CD4-positive, CD25-positive, alpha-beta regulatory T cell (primary cell): ENCODE measurements around the gene SHISAL2B. TPM values are rescaled to one million over a fixed set of nuclear protein-coding genes. Genes with fewer than 3 reads are reported as not detected.

Experiments used
- ATAC-seq, 2 donors: fragments of 150-1000 bp; cut with Tn5 transposase; one replicate each; pipeline ENCODE4 v1.10.0; 2021; ENCODE audit warnings: low read depth in 2 of 2, moderate number of reproducible peaks in 2 of 2, moderate library complexity in 1 of 2
- DNase-seq, 3 donors: peaks; one replicate each; pipeline versions ENCODE4 v3.0.0 to v3.0.0-alpha.2; 2012 to 2022; ENCODE audit warnings: mixed read lengths in 1 of 3
- H3K27ac ChIP-seq: one replicate; pipeline ENCODE4 v1.7.0; 2013; ENCODE audit warnings: mild to moderate bottlenecking, low read length; ENCODE audit not compliant: insufficient read depth, poor library complexity, severe bottlenecking
- H3K27me3 ChIP-seq: one replicate; pipeline ENCODE4 v1.7.0; 2013; ENCODE audit warnings: low read length; ENCODE audit not compliant: control insufficient read depth, insufficient read depth
- H3K36me3 ChIP-seq: one replicate; pipeline ENCODE4 v1.7.0; 2013; ENCODE audit warnings: mild to moderate bottlenecking, low read length, moderate library complexity; ENCODE audit not compliant: control insufficient read depth, insufficient read depth
- H3K4me1 ChIP-seq: 2 replicates; pipeline ENCODE4 v1.7.0; 2013; ENCODE audit warnings: mild to moderate bottlenecking, low read length; ENCODE audit not compliant: insufficient read depth, control insufficient read depth, poor library complexity, severe bottlenecking
- H3K4me3 ChIP-seq: one replicate; pipeline ENCODE4 v1.7.0; 2013; ENCODE audit warnings: low read depth, mild to moderate bottlenecking, low read length, moderate library complexity
- H3K9me3 ChIP-seq, 2 experiments: 1 replicate in 1 of 2; 2 replicates in 1 of 2; pipeline ENCODE4 v1.7.0; 2013; ENCODE audit warnings: low read length in 2 of 2, mild to moderate bottlenecking in 1 of 2, moderate library complexity in 1 of 2; ENCODE audit not compliant: control insufficient read depth in 2 of 2
- H3K27ac Mint-ChIP-seq, 3 donors: one replicate each; pipeline ENCODE4 v1.8.0; 2020 to 2022; ENCODE audit warnings: mild to moderate bottlenecking in 3 of 3, mixed read lengths in 3 of 3, moderate library complexity in 2 of 3
- H3K27me3 Mint-ChIP-seq: one replicate; pipeline ENCODE4 v1.8.0; 2022; ENCODE audit warnings: mild to moderate bottlenecking, mixed read lengths
- H3K36me3 Mint-ChIP-seq: one replicate; pipeline ENCODE4 v1.8.0; 2020; ENCODE audit warnings: mixed read lengths
- H3K4me1 Mint-ChIP-seq, 4 donors: one replicate each; pipeline ENCODE4 v1.8.0; 2020 to 2022; ENCODE audit warnings: mixed read lengths in 4 of 4, mild to moderate bottlenecking in 1 of 4
- H3K4me3 Mint-ChIP-seq, 4 donors: one replicate each; pipeline ENCODE4 v1.8.0; 2020 to 2022; ENCODE audit warnings: mild to moderate bottlenecking in 4 of 4, mixed read lengths in 4 of 4, moderate library complexity in 3 of 4
- H3K9me3 Mint-ChIP-seq, 7 donors: one replicate each; pipeline ENCODE4 v1.8.0; 2020 to 2022; ENCODE audit warnings: mixed read lengths in 7 of 7, mild to moderate bottlenecking in 3 of 7, moderate library complexity in 2 of 7
- polyA plus RNA-seq, 4 donors: library from polyadenylated mRNA; unstranded; fragments of 300-500 nt; fragmentation: Illumina TruSeq; gene quantifications; one replicate each; pipeline ENCODE4 v1.2.3, GENCODE V29; 2021
- total RNA-seq: library from RNA; stranded (reverse); gene quantifications from one replicate; pipeline ENCODE4 v1.2.3, GENCODE V29; 2022

Gene SHISAL2B
- total and polyA plus RNA-seq, 5 donors from 2014 or later = not detected

DNA sequence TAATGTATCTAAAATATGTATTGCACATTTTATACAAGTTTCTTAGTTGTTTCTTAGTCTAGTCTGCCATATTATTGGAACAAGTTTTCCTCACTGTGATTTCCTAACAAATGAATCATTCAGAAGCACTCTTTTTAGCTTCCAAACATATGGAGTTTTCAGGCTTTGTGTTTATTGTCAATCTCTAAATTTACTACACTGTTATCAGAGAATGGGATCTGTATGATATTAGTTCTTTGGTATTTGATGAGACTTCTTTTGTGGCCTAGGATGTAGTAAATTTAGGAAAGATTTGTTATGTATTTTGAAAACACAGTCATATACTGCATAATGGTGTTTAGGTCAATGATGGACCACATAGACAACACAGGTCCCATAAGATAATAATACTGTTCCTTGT lies 52.5 kb downstream of the SHISAL2B start:
- Mint-ChIP-seq H3K36me3 (peaks cover 22% of the 10 kb centered on the region), H3K4me3 (no peak overlapping the region), H3K9me3 (no peaks in the 10 kb centered on the region), H3K27ac (no peak overlapping the region), H3K27me3 (no peaks in the 10 kb centered on the region), H3K4me1 (peaks cover 5 to 10% (median 8%) of the 10 kb centered on the region in 4 donors)
- DNase-seq (no peak), ATAC-seq (no peak)
- peaks cover 28% of the 10 kb centered on the region for H3K36me3 ChIP-seq
- H3K27me3 ChIP-seq = no peaks in the 10 kb centered on the region
- no peak overlapping the region for H3K27ac ChIP-seq
- H3K9me3 ChIP-seq = no peaks in the 10 kb centered on the region
- no peaks in the 10 kb centered on the region for H3K4me1 ChIP-seq
- no peak overlapping the region for H3K4me3 ChIP-seq

- H3K27me3 ChIP-seq = no peaks in the 10 kb centered on the region
- no peak for ATAC-seq
- peaks cover 14% of the 10 kb centered on the region for H3K36me3 Mint-ChIP-seq
- no peak overlapping the region for H3K4me3 Mint-ChIP-seq
- H3K4me1 ChIP-seq = no peaks in the 10 kb centered on the region
- no peaks in the 10 kb centered on the region for H3K27me3 Mint-ChIP-seq
- peaks cover 8 to 12% (median 10%) of the 10 kb centered on the region in 4 donors for H3K4me1 Mint-ChIP-seq
- H3K27ac Mint-ChIP-seq = peak overlapping the region in 1 of 3 donors; percentile 85
- peaks cover 12% of the 10 kb centered on the region for H3K36me3 ChIP-seq
- no peak overlapping the region for H3K4me3 ChIP-seq
- H3K27ac ChIP-seq = no peak overlapping the region
- no peak for DNase-seq
- H3K9me3 ChIP-seq = no peaks in the 10 kb centered on the region
- H3K9me3 Mint-ChIP-seq = no peaks in the 10 kb centered on the region
These were observed 54.6 kb downstream of the SHISAL2B start for GRCh38 chr5:64744914-64745313.

DNA sequence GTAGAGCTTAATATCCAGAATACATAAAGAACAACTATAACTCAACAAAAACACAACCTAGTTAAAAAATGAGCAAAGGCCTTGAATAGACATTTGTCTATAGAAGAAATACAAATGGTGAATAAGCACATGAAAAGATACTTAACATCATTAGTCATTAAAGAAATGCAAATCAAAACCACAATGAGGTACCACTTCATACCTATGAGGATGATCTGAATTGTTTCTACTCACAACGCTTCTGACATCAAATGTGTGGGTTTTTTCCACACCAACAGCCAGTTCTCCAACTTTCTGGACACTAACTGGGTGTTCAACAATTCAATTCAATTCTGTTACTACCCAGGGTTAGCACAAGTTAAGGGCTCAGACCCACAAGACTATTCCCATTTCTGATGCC lies 56.1 kb downstream of the SHISAL2B start:
- Histone ChIP-seq H3K4me1 (no peaks in the 10 kb centered on the region), H3K27me3 (no peaks in the 10 kb centered on the region), H3K9me3 (no peaks in the 10 kb centered on the region), H3K36me3 (peaks cover 5% of the 10 kb centered on the region), H3K4me3 (no peak overlapping the region), H3K27ac (no peak overlapping the region)
- H3K27ac Mint-ChIP-seq = no peak overlapping the region
- no peak for DNase-seq
- ATAC-seq = no peak
- no peak overlapping the region for H3K4me3 Mint-ChIP-seq
- no peaks in the 10 kb centered on the region for H3K9me3 Mint-ChIP-seq
- H3K36me3 Mint-ChIP-seq = peaks cover 22% of the 10 kb centered on the region
- H3K4me1 Mint-ChIP-seq = peaks cover 10 to 21% (median 12%) of the 10 kb centered on the region in 4 donors
- H3K27me3 Mint-ChIP-seq = no peaks in the 10 kb centered on the region

DNA sequence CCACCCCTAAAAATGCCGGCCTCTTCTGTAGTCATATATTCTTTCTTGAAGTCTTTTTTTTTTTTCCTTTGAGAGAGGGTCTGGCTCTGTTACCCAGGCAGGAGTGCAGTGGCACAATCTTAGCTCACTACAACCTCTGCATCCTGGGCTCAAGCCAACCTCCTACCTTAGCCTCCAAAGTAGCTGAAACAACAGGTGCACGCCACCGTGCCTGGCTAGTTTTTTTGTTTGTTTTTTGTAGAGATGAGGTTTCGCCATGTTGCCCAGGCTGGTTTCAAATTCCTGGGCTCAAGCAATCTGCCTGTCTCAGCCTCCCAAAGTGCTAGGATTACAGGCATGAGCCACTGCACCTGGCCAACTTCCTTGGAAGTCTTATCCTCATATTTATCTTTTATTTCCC lies 59.1 kb downstream of the SHISAL2B start:
- Histone ChIP-seq H3K27ac (no peak overlapping the region), H3K4me1 (no peaks in the 10 kb centered on the region), H3K9me3 (no peaks in the 10 kb centered on the region), H3K27me3 (no peaks in the 10 kb centered on the region), H3K4me3 (no peak overlapping the region), H3K36me3 (peaks cover 16% of the 10 kb centered on the region)
- DNase-seq = no peak
- Mint-ChIP-seq H3K4me1 (peaks cover 5 to 17% (median 14%) of the 10 kb centered on the region in 4 donors), H3K4me3 (no peak overlapping the region), H3K36me3 (peaks cover 23% of the 10 kb centered on the region), H3K27ac (no peak overlapping the region), H3K9me3 (no peaks in the 10 kb centered on the region), H3K27me3 (no peaks in the 10 kb centered on the region)
- no peak for ATAC-seq

- Histone ChIP-seq H3K4me1 (no peaks in the 10 kb centered on the region), H3K36me3 (peaks cover 15% of the 10 kb centered on the region), H3K9me3 (no peaks in the 10 kb centered on the region), H3K27me3 (no peaks in the 10 kb centered on the region), H3K4me3 (no peak overlapping the region), H3K27ac (no peak overlapping the region)
- H3K4me1 Mint-ChIP-seq = peaks cover 11 to 24% (median 21%) of the 10 kb centered on the region in 4 donors
- no peak overlapping the region for H3K4me3 Mint-ChIP-seq
- H3K9me3 Mint-ChIP-seq = no peaks in the 10 kb centered on the region
- H3K27ac Mint-ChIP-seq = no peak overlapping the region
- H3K27me3 Mint-ChIP-seq = no peaks in the 10 kb centered on the region
- DNase-seq (no peak), ATAC-seq (no peak)
- H3K36me3 Mint-ChIP-seq = peaks cover 27% of the 10 kb centered on the region
These were observed 63.8 kb downstream of the SHISAL2B start for GRCh38 chr5:64754066-64754465.

GRCh38 chr5:64758901-64759300 lies 68.6 kb downstream of the SHISAL2B start:
- Histone ChIP-seq H3K36me3 (peaks cover 12% of the 10 kb centered on the region), H3K9me3 (no peaks in the 10 kb centered on the region), H3K4me3 (no peak overlapping the region), H3K4me1 (no peaks in the 10 kb centered on the region), H3K27ac (no peak overlapping the region), H3K27me3 (no peaks in the 10 kb centered on the region)
- H3K4me3 Mint-ChIP-seq = peak overlapping the region in 1 of 4 donors; percentile 38
- H3K4me1 Mint-ChIP-seq = peaks cover 21 to 33% (median 27%) of the 10 kb centered on the region in 4 donors
- H3K36me3 Mint-ChIP-seq = peaks cover 24% of the 10 kb centered on the region
- DNase-seq (no peak), ATAC-seq (no peak)
- H3K27me3 Mint-ChIP-seq = no peaks in the 10 kb centered on the region
- H3K27ac Mint-ChIP-seq = no peak overlapping the region
- H3K9me3 Mint-ChIP-seq = no peaks in the 10 kb centered on the region

- Mint-ChIP-seq H3K27ac (no peak overlapping the region), H3K4me3 (no peak overlapping the region)
These were observed 69.8 kb downstream of the SHISAL2B start for GRCh38 chr5:64759960-64760660.

DNA sequence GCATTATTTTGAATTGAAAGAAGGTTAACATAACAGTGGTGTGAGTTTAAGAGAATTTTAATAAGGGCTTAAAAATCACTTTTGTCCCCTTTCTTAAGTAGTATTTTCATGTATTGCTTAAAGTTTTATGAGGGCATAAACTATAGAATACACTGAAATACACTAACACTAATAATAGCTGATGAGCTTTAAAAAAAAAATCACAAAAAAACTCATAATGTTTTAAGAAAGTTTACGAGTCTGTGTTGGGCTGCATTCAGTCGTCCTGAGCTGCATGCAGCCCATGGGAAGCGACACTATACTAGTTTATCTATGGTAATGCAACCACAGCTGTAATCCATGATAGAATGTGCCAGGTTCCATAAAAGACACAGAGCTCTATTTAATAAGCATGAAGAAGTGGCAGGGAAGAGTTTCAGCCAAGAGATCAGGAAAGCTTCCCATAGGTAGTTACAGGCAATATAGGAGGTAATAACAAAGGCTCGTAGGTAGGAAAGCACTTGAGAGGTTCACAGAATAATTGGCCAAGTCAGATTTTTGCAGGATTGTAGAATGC lies 73.7 kb downstream of the SHISAL2B start:
- DNase-seq = no peak
- H3K36me3 ChIP-seq = peaks cover 7% of the 10 kb centered on the region
- peaks cover 0 to 1% (median 0%) of the 10 kb centered on the region in 7 donors for H3K9me3 Mint-ChIP-seq
- H3K27me3 ChIP-seq = no peaks in the 10 kb centered on the region
- no peak overlapping the region for H3K27ac ChIP-seq
- H3K36me3 Mint-ChIP-seq = peaks cover 21% of the 10 kb centered on the region
- no peak overlapping the region for H3K4me3 ChIP-seq
- peaks cover 34 to 61% (median 49%) of the 10 kb centered on the region in 4 donors for H3K4me1 Mint-ChIP-seq
- H3K9me3 ChIP-seq = no peaks in the 10 kb centered on the region
- H3K27me3 Mint-ChIP-seq = no peaks in the 10 kb centered on the region
- ATAC-seq = no peak
- no peak overlapping the region for H3K27ac Mint-ChIP-seq
- peaks cover 21% of the 10 kb centered on the region for H3K4me1 ChIP-seq
- peak overlapping the region in 2 of 4 donors; percentile 46 to 50 for H3K4me3 Mint-ChIP-seq

More at GRCh38 chr5:64759960-64760660, 69.8 kb downstream of the SHISAL2B start:
- Histone ChIP-seq H3K9me3 (no peaks in the 10 kb centered on the region), H3K36me3 (peaks cover 7% of the 10 kb centered on the region), H3K27ac (no peak overlapping the region), H3K4me1 (no peaks in the 10 kb centered on the region), H3K4me3 (no peak overlapping the region), H3K27me3 (no peaks in the 10 kb centered on the region)
- Mint-ChIP-seq H3K27me3 (no peaks in the 10 kb centered on the region), H3K4me1 (peaks cover 27 to 36% (median 31%) of the 10 kb centered on the region in 4 donors), H3K9me3 (no peaks in the 10 kb centered on the region), H3K36me3 (peaks cover 28% of the 10 kb centered on the region)
- no peak for ATAC-seq
- DNase-seq = no peak
